NK-92 treated with Interleukin-12 subunit alpha and Interleukin-12 subunit beta, amount 100 ng/mL, for 24 hours (cell line): ENCODE measurements around the gene EML5.
A peak's percentile ranks its signal among the peaks of the same experiment; 100 is the strongest.
"Not testable (repeated sequence)": the region's sequence is repeated elsewhere in the genome, so short reads cannot be mapped to it uniquely, and the experiment has no call there.

ENCODE experiments used
- DNase-seq: peaks from one replicate; lab custom pipeline; 2025; lab: John Stamatoyannopoulos, UW

The EML5 gene

DNA sequence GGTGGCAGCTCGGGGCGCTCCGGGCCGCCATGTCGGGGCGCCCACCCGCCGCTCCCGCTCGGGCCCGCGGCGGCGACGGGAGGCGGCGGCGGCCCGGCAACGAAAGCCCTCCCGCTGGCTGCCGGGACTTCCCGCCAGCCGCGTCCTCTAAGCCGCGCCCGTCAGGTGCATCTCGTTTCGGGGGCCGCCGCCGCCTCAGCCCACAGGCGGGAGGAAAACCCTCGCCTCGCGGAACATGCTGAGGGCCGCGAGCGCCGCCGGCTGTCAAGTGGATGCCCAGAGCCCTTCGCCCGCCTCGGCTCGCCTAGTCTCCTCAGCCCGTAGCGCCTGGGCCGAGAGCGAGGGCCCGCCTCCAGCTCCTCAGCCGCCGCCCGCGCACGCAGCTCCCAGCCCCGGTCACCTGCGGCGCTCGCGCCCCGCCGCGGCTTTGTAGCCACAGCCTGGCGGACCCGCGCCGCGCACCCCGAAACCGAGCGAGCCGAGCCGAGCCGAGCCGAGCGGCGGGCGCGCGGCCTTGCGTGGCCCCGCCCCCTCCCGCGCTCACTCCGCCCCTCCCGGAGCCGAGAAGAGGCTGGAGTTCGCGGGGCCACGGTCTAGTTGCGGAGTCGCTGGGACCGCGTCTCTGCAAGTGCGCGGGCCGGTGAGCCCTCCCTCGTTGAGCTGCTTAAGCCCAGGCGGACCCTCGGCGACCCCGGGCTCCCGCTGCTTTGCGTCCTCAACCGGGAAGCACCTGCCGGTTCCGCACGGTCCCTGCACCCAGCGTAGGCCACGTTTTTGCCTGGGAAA, at the start of gene EML5:
TSS of gene EML5 (minus strand) at position 481 of the 786 bp plus-strand sequence. CDS start at position 31, 450 bp downstream.
- no peak for DNase-seq

DNA sequence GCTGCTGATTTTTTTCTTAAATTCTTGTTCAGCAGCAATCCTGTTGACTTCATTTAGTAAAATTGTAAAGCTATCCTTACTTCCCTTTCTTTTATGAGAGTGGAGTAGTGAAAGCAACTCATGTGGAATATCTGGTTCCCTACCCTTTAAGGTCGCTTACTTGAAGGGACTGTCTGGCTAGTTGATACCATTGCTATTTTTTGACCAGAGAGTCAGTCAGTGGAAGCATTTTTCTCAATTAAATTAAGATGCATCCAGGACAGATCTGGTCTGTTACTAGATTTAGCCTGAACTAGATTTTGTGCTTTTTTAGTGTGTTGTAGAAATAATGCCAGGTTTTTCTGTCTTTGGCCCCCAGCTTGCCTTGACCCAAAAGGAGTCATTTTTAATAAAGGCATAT, 49.7 kb upstream of the EML5 start:
- no peak for DNase-seq

DNA sequence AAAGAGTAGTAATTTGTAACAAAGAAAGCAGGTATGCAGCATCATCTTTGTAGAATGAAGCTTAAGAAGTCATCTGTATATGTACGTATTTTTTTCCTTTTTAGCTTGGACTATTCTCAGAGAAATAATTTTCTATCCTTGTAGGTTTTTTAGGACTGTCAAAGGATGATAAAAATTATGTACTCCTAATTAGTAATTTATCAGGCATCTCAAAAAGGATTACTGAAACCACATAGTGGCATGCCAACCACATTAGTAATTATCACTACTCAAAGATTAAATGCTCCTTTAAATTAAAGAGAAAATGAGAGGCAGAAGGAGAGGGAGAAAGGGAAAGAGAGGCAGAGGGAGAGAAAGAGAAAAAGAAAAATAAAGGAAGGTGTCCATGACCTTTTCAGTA, 49.0 kb upstream of the EML5 start:
- DNase-seq, result no peak

DNA sequence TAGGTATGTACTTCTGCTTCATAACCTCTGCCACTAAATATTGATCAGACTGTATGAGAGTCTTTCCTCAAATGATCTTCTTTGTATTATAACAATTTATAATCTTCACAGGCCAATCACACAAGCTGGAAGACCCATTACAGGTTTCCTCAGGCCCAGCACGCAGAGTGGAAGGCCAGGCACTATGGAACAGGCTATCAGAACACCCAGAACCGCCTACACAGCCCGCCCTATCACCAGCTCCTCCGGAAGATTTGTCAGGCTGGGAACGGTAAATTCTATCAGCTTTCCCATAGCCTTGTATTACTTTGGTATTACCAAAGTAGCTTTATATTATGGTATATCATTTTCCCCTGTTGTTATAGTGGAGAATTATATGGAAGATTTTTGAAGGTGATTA, 48.2 kb upstream of the EML5 start:
- DNase-seq, result no peak

DNA sequence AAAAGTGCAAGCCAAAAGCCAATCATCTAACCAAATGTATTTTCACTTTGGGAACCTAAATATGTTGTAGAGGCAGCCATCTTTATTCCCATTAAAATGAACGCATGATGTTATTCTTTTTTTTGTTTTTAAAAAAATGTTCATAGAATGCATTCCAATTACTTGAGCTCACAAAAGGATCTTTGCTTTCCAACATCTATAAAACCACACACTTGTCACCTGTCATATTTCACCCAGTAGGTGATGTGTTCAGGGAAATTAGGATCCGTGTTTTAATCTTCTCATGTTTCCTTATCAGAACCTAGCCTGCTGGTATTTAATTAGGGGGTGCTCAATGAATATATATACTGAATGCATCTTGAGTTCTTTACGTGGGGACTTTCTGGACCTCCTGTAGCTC, 45.3 kb upstream of the EML5 start:
- DNase-seq, result no peak

DNA sequence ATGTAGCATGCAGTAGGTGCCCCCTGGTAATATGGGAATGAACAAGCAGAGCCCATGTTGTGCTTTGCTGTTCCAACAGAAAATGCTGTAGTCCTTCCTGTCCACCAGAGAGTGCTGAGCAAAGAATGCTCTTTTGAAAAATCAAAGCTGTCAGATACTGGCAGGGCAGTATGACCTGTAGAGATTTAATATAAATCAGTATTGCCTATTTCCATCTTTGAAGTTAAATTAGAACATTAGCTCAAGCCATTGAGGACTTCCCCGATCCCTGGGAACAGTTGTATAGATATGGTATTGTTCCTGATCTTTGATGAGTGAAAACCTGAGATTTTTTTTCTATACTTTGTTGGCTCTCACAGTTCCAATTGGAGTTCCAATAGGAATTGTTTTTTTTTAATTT, 44.7 kb upstream of the EML5 start:
- DNase-seq, result no peak

DNA sequence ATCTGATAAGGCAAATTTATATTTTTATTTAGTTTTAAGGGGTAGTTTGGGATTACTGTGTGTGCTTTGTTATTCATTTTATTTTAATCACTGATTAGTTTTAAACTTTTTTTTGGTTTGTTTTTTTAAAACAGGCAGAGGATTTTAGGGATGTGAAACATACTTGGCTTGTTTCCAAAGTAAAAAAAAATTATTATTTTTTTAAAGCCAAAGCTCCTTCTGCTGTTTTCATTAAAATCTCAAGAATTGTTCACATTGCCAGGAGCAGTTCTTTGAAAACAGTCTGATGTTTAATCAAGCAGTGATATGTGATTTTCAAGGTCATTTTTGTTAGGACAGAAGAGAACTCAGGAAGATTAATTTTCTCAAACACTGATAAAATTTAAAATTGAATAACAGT, 42.9 kb upstream of the EML5 start:
- DNase-seq, result no peak

DNA sequence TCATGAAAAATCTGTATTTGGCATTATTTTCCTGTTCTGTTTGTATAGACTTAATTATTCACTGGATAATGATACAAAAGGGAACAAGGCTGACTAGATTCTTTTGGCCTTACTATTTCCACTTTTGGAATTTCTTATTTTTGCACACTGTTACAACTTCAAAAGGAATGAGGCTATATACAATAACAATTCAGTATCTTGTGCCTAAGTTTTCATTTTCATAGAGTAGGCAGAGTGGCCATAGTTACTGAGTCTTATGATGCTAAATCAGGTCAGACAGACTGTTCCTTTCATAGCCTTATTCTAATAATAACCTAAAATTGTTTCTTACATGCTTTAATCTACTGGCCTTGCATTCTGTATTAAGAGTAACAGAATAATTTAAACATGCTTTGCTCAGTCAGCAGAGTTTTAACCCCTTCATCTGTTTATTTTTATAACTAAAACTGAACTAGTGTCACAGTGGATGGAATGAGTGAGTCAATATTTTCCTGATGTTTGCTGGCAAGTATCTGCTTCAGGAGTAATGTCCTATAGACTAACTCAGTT, 42.2 kb upstream of the EML5 start:
- DNase-seq, result no peak

DNA sequence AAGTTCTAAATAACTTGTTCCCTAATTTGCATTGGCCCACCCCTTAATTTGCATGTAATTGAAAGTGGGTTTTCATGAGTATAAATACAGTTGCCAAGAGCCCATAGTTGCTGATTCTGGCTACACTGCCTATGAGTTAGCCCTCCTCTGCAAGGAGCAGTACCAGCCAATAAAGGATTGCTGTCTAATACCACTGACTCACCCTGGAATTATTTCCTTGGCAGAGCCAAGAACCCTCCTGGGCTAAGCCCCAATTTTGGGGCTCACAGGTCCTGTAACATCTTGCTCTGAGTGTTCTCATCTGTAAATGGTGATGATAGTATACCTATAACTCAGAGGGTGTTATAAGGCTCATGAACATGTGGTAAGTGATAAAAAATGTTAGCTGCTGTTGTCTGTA, 38.5 kb upstream of the EML5 start:
- no peak for DNase-seq

DNA sequence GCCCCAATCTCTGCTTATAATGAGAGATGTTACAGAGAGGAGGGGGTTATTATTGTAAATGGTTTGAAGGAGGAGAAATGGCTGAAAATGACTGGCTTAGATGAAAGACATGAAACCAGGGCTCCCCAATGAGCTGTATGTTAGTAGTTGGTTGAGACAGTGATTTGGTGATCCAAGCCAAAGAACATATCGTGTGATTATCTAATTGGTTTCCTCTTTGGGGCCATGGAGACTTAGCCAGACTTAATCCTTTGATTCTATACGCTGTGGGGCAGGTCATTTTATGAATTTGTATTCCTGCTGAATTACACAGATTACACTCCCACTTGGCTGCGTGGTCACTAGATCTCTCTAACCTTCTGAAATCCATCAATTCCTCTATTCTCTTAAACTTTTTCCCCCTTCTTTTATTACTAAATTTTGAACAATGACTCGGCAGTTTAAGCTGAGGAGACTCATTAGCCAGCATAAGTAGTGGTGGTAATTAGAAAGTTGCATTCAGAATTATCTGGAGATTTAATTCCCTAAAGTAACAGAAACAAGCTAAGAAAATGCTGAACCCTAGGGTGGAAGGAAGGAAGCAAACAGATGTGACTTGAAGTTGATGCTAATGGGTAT, 37.0 kb upstream of the EML5 start:
- DNase-seq, result no peak

DNA sequence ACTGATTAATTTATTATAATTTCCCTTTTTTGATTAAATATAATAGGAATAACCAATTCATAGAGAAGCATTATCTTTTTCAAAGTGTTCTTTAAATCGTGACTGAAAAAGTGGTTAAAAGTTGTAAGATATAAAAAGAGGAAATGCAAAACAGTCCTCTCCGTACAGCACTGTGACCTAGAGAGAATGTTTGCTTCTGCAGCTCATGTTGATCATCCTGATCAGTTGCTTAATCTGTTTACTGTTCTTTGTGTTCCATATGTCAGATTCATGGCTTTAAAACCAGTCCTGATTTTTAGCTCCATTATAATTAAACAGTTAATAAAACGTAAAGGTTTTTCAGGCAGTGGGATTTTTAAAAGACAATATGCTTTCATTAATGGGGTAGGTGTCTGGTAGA, 36.4 kb upstream of the EML5 start:
- DNase-seq, result no peak

DNA sequence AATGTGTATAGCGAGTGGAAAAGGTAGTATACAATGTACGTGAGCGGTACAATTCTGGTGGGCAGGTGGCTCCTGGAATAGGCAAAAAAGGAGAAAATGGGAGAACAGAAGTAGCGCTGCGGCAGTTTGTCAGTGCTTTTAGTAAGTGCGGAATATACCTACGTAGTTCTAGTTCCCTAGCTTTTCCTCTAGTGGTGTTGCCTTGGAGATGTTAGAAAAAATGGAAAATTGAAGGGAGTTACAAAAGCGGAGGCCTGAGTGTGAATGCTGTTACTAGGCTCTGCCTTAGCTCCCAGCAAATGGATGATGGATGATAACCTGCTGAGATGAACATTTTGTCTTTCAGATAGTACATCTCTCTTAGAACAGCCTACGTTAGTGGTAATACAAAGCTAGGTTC, 32.8 kb upstream of the EML5 start:
- no peak for DNase-seq

DNA sequence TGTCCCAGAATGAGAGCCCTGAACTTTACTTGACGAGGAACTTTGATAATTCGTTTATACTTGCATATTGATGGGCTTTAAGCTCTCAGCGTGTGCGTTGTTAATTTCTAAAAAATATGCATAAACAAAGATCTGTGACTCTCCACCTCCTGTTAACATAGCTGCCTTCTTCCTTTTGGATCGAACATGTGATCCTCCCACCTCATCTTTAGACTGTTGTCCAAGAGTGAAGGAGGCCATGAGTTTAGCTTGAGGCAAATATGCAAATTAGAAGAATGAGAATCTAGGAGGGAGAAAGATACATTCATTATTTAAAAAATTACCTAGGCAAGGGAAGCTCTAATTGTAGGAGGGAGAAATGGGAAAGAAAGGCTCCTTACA, 32.3 kb upstream of the EML5 start:
- DNase-seq, result no peak

DNA sequence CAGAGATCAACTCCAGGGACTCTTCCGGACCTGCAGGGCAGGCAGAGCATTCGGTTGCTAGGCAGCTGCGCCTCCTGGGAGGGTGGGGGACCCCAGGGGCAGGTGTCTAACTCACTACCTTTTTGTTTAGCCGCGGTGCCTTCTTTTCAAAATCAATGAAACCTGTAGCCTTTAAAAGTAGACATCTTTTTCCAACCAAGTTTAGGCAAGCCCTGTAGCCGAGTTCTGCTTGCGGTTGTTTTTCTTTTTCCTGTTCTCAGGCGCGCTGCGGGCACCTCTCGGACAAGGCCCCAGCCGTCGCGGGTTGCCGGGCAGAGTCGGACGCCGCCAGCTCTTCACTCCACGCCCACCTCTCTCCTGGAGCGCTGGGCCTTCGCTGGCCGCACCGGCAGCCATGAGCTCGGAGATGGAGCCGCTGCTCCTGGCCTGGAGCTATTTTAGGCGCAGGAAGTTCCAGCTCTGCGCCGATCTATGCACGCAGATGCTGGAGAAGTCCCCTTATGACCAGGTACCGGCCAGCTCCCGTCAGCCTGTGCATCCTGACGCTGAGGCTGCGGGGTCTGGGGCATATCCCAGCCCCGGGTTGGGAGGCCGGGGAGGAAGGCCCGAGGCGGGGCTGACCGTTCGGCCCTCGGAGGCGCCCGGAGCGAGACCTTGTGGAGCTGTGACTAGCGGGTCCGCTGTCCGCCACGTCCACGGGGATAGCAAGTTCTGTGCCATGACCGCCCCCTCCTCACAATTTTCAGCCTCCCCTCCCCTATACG, 31.7 kb upstream of the EML5 start, which contains the start of gene TTC8:
TSS of gene TTC8 (plus strand) at position 338 of the 764 bp plus-strand sequence. CDS start at position 395, 57 bp downstream.
- peak; percentile 57 for DNase-seq

DNA sequence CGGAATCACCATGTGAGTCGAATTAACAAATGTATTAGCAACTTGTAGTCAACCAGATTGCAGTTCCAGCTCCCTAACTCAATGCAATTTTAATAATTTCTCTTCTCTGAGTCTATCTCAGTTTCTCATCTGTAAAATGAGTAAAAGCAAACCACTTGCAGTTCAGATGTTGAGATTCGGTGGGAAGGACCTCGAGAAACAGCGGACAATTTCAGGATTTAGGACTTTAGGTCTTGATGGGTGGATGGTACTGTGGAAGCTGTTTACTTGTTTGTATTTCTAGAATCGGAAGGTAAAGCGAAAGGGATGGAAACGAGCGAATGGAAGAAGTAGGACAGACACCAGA, 31.2 kb upstream of the EML5 start:
- no peak for DNase-seq

DNA sequence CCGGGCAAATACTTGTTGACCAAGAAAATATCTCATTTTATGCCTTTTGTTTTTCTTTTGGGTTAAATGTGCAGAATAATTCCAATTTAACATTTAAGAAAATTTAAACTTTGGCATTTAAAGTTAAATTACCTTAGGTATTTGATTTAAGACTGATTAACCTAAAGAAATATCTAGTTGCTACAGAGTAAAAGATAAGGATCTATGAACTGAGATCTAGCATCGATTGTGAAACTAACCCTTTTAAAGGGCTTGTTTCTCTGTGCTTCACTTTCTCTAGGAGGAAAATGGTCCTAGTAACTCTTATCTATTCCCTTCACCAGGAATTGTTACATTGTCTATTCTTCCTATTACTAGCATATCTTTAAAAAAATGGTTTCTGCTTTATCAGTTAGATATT, 29.1 kb upstream of the EML5 start:
- no peak for DNase-seq

DNA sequence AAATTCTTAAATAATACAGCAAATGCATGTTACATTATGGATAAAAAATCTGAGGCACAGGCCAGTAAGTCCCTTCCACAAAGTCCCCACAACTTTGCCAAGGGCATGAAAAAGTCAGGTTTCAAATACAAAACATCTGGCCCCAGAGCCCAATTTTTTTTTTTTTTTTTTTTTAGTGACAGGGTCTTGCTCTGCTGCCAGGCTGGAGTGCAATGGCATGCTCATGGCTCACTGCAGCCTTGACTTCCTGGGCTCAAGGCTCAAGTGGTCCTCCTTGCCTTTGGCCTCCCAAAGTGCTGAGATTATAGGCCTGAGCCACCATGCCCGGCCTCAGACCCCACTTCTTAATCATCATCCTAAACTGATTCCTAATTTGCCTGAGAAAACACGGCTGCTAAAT, 28.6 kb upstream of the EML5 start:
- DNase-seq, result no peak

DNA sequence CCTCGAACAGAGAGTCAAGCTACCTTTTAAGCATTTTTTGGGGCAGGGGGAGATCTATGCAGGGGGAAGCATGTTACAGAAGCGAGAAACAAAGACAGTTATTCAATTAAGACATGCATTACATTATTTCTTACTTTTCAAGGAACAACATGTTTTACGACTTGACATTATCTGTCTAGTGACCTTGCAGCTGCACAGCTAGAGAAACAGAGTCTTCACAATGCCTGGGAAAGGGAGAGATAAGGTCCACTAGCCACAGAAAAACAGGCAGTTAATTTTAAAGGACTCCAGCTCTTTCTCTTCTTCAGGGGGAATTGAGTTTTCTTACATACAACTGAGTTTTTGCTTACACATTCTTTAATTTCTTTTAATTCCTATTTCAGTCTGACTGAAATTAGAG, 26.9 kb upstream of the EML5 start:
- DNase-seq, result not testable (repeated sequence)

DNA sequence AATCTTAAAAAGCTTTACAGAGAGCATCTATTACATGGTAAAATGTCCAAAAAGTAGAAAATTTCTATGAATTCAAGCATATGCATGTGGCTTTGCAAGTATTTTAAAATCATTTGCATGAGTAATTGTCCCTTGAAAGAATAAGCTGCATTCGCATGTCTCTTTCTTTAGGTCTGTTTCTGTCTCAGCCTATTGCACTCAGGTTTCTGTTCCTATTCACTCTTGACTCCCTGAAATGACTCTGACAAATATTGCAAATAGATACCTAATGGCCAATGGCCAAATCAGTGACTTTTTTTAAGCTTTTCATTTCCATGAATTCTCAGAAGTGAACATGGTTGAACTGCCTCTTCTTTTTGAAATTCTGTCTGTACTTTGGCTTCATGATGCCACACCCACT, 25.3 kb upstream of the EML5 start:
- DNase-seq, result no peak

DNA sequence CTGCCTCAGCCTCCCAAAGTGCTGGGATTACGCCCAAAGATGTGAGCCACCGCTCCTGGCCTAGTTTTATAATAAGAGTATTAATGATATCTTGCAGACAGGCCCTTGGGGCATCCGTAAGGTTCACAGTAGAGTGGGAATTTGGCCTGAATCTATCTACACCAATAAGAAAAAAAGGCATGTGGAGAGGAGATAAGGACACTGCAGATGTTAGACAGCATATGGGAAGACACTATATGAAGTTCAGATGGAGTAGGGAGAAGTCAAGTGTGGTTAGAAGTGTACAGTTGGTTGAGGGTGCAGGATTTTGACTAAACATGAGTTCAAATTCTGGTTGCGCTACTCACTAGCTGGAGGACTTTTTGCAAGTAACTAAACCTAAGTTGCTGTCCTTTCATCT, 23.2 kb upstream of the EML5 start:
- no peak for DNase-seq

DNA sequence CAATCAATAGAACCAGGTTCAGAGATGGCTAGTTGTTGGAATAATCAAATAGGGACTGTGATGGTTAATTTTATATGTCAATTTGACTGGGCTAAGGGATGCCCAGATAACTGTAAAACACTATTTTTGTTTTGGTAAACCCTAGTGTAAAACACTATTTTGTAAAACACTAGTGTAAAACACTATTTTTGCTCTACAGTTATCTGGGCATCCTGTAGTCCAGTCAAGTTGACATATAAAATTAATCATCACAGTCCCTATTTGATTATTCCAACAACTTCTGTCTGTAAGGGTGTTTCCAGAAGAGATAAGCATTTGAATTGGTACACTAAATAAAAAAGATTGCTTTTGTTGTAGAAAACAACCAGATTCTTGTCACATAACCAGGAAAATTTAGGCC, 15.6 kb upstream of the EML5 start:
- no peak for DNase-seq

DNA sequence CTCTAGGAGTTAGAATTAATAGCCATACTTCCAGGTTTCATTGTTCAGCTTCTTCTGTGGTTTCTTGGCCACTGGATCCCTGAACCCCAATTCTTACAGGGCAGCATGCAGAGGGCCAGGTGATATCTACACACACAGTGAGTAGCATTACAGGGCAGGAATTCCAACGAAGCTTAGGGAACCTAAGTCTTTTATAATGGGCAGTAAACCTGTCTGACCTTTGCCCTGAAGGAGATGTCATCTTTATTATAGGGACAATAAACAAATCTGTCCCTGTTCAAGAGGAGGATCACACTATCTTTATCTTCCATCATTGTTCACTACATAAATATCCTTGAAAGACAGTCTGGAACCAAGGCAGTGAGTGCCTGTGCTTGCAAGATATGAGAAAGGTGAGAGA, 11.7 kb upstream of the EML5 start:
- DNase-seq, result no peak

DNA sequence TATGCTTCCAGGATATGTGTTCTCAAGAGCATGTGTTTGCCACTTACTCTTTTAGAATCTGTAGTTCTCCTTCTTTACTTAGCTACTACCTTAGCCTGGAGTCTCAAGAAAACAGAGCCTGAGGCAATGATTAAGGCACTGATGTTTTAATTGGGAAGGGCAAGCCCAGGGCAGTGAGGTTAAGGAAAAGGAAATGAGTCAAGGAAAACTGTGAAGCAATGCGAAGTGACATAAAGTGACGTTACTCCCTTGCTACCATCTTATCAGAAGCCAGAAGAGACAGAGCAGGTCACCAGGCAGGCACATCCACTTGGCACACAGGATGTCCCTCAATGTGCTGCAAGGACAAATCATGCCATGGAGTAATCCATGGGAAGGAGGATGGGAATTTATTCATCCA, 11.3 kb upstream of the EML5 start:
- DNase-seq, result no peak
